SU-DHL-6 (cell line): ENCODE results near the gene HIVEP1.

Source experiments
- H2AFZ ChIP-seq: fragments of 200-600 bp; sonication (generic); 2 replicates; pipeline ENCODE4 v1.6.1; 2014; ENCODE audit warnings: low read depth, mild to moderate bottlenecking, moderate library complexity, mixed read lengths, antibody characterized with exemption, low read length; ENCODE audit not compliant: severe bottlenecking
- H3F3A ChIP-seq: fragments of 200-600 bp; shearing (Covaris generic); 2 replicates; pipeline ENCODE4 v1.6.0; 2016; ENCODE audit warnings: antibody characterized with exemption, mild to moderate bottlenecking; ENCODE audit not compliant: insufficient read depth
- H3K27ac ChIP-seq: fragments of 200-600 bp; sonication (generic); 2 replicates; pipeline ENCODE4 v1.5.1; 2016; ENCODE audit warnings: low read depth, mild to moderate bottlenecking, low read length, moderate library complexity, mixed read lengths
- H3K27me3 ChIP-seq: fragments of 200-600 bp; sonication (generic), shearing (Covaris generic); 2 replicates; pipeline ENCODE4 v1.6.0; 2014; ENCODE audit warnings: mild to moderate bottlenecking, low read length
- H3K36me3 ChIP-seq: fragments of 200-600 bp; sonication (generic); 2 replicates; pipeline ENCODE4 v1.6.1; 2014; ENCODE audit warnings: mild to moderate bottlenecking, low read length, mixed read lengths
- H3K4me2 ChIP-seq: fragments of 300-600, 200-600 bp; shearing (Covaris generic), sonication (generic); 2 replicates; pipeline ENCODE4 v1.6.0; 2014; ENCODE audit warnings: low read length, low read depth, mild to moderate bottlenecking; ENCODE audit not compliant: poor library complexity, severe bottlenecking
- H3K4me3 ChIP-seq: fragments of 200-600 bp; sonication (generic); 2 replicates; pipeline ENCODE4 v1.5.1; 2014; ENCODE audit warnings: antibody characterized with exemption, low read length, mild to moderate bottlenecking, mixed read lengths; ENCODE audit not compliant: insufficient read depth, poor library complexity, severe bottlenecking
- H3K79me2 ChIP-seq: fragments of 200-600 bp; sonication (generic); 2 replicates; pipeline ENCODE4 v1.6.1; 2014; ENCODE audit warnings: mild to moderate bottlenecking, low read length, moderate library complexity; ENCODE audit not compliant: insufficient read depth
- H3K9ac ChIP-seq: fragments of 200-600 bp; sonication (generic); 2 replicates; pipeline ENCODE4 v1.7.0; 2014; ENCODE audit warnings: mild to moderate bottlenecking, low read length
- H3K9me2 ChIP-seq: fragments of 200-600 bp; sonication (generic); replicated peaks from 2 replicates; pipeline ENCODE4 v1.6.1; 2014; ENCODE audit warnings: low read length; ENCODE audit not compliant: insufficient read depth
- H3K9me3 ChIP-seq: fragments of 200-600 bp; sonication (generic); 2 replicates; pipeline ENCODE4 v1.6.1; 2014; ENCODE audit warnings: low read length, mixed read lengths; ENCODE audit not compliant: insufficient read depth
- H4K20me1 ChIP-seq: fragments of 200-600 bp; sonication (generic); 2 replicates; pipeline ENCODE4 v1.6.1; 2014; ENCODE audit warnings: low read depth, mild to moderate bottlenecking, antibody characterized with exemption, low read length, moderate library complexity, mixed read lengths
- EZH2phosphoT487 ChIP-seq: fragments of 200-600 bp; sonication (generic), shearing (Covaris generic); conservative IDR thresholded peaks from 2 replicates; pipeline ENCODE4 v1.6.1; 2018; ENCODE audit warnings: mild to moderate bottlenecking, antibody characterized with exemption, low read length, moderate library complexity, mixed read lengths
- TF ChIP-seq, protein P1 (sequence below): fragments of 200-600 bp; sonication (generic); IDR thresholded peaks from one replicate; pipeline ENCODE4 v1.5.1; 2017; ENCODE audit warnings: antibody characterized with exemption, mild to moderate bottlenecking, low read length, moderate library complexity; ENCODE audit not compliant: insufficient read depth, poor library complexity, severe bottlenecking

The HIVEP1 gene

DNA sequence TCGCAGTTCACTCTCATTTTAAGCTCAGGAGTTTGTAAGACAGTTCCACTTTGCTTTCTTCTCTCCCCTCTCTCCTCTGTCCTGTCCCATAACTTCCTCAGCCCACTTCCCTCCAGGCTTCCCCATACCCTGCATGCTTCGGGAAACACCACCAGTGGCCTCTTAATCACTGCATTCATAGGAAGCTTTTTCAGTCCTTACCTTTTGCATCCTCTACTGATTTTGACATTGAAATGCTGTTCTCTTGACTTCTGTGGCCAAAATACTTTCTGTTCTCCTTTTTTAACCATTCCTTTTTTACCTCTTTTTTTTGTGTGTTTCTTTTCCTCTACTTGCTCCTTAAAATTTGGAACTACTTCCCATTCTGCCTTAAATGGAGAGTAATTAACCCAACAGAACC lies 69.7 kb downstream of the HIVEP1 start:
- no peak for TF ChIP-seq EZH2phosphoT487
- TF ChIP-seq, protein P1, sequence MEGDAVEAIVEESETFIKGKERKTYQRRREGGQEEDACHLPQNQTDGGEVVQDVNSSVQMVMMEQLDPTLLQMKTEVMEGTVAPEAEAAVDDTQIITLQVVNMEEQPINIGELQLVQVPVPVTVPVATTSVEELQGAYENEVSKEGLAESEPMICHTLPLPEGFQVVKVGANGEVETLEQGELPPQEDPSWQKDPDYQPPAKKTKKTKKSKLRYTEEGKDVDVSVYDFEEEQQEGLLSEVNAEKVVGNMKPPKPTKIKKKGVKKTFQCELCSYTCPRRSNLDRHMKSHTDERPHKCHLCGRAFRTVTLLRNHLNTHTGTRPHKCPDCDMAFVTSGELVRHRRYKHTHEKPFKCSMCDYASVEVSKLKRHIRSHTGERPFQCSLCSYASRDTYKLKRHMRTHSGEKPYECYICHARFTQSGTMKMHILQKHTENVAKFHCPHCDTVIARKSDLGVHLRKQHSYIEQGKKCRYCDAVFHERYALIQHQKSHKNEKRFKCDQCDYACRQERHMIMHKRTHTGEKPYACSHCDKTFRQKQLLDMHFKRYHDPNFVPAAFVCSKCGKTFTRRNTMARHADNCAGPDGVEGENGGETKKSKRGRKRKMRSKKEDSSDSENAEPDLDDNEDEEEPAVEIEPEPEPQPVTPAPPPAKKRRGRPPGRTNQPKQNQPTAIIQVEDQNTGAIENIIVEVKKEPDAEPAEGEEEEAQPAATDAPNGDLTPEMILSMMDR = no peak
- H4K20me1 ChIP-seq = peaks cover 36% of the 10 kb centered on the region
- no peak overlapping the region for H2AFZ ChIP-seq
- no peaks in the 10 kb centered on the region; the same call in 1 of the 2 replicates for H3K79me2 ChIP-seq
- no peaks in the 10 kb centered on the region for H3K9me2 ChIP-seq
- no peak overlapping the region for H3K4me3 ChIP-seq
- H3K36me3 ChIP-seq = no peaks in the 10 kb centered on the region
- H3F3A ChIP-seq = no peaks in the 10 kb centered on the region
- H3K27ac ChIP-seq = no peak overlapping the region
- H3K9me3 ChIP-seq = no peaks in the 10 kb centered on the region
- no peak overlapping the region for H3K9ac ChIP-seq
- H3K4me2 ChIP-seq = no peak overlapping the region
- H3K27me3 ChIP-seq = no peaks in the 10 kb centered on the region

DNA sequence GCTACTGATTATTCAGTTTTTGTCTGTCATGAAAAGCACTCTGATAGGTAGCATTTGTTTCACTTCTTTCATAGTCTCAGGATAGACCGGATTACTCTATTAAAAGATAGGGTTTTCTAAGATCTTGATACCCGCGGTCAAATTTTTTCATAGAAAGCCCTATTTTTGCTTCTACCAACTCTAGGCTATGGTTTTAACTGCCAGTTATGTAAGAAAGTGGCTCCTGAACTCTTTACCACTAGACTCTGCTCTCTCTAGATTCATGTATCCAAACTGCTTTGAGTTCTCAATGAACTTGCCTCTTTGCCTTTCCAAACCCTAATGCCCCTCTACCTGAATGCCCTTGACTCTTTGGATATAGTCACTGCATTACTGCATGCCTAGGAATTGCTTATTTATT lies 70.3 kb downstream of the HIVEP1 start:
- no peaks in the 10 kb centered on the region for H3K9me2 ChIP-seq
- H3K9me3 ChIP-seq = no peaks in the 10 kb centered on the region
- H3K79me2 ChIP-seq = no peaks in the 10 kb centered on the region; the same call in 1 of the 2 replicates
- no peak overlapping the region for H3K4me2 ChIP-seq
- no peak overlapping the region for H3K27ac ChIP-seq
- H3K4me3 ChIP-seq = no peak overlapping the region
- H2AFZ ChIP-seq = no peak overlapping the region
- H3F3A ChIP-seq = no peaks in the 10 kb centered on the region
- no peaks in the 10 kb centered on the region for H3K36me3 ChIP-seq
- no peak for TF ChIP-seq EZH2phosphoT487
- TF ChIP-seq, protein P1 = no peak
- H3K9ac ChIP-seq = no peak overlapping the region
- H4K20me1 ChIP-seq = peaks cover 38% of the 10 kb centered on the region
- no peaks in the 10 kb centered on the region for H3K27me3 ChIP-seq

DNA sequence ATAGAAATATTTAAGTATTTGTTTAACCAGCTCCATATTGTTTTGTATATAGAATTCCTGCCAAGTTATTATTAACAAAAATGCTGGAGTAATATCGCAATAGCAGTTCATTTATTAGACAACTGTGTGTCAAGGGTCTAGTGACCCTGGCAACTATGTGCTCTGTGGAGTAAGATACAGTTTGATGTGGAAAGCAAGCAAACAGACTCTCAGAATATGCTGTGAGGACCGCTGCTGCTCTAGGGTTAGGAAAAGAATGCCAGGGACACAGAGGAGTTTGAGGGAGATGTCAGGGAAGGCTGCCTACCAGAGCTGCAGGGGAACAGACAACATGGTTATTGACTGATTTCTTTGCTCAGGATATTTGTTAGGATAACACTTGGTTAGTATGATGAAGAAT lies 71.2 kb downstream of the HIVEP1 start:
- Histone ChIP-seq H3K27me3 (no peaks in the 10 kb centered on the region), H3K36me3 (no peaks in the 10 kb centered on the region), H3K4me2 (no peak overlapping the region), H3K9me3 (no peaks in the 10 kb centered on the region), H3K9me2 (no peaks in the 10 kb centered on the region), H4K20me1 (peaks cover 38% of the 10 kb centered on the region), H3F3A (no peaks in the 10 kb centered on the region), H3K79me2 (no peaks in the 10 kb centered on the region; the same call in 1 of the 2 replicates), H2AFZ (no peak overlapping the region), H3K9ac (no peak overlapping the region), H3K27ac (no peak overlapping the region), H3K4me3 (no peak overlapping the region)
- TF ChIP-seq, protein P1 = no peak
- TF ChIP-seq EZH2phosphoT487 = no peak
